Suprapubic skin (tissue), 4 donors: ENCODE measurements around the gene SLC22A4. TPM values are rescaled to one million over a fixed set of nuclear protein-coding genes. Genes with fewer than 3 reads are reported as not detected.

Experiments
- DNase-seq, 2 donors: peaks; one replicate each; pipeline ENCODE4 v3.0.0-alpha.2; 2019; ENCODE audit warnings: low spot score in 2 of 2
- H3K27ac ChIP-seq: fragments of 200-600 bp; sonication (generic); one replicate; pipeline ENCODE4 v1.5.1; 2019
- H3K27me3 ChIP-seq: fragments of 200-600 bp; sonication (generic); one replicate; pipeline ENCODE4 v1.5.1; 2019
- H3K36me3 ChIP-seq: fragments of 200-600 bp; sonication (generic); one replicate; pipeline ENCODE4 v1.5.1; 2019
- H3K4me1 ChIP-seq: fragments of 200-600 bp; sonication (generic); one replicate; pipeline ENCODE4 v1.5.1; 2019
- H3K4me3 ChIP-seq: fragments of 200-600 bp; sonication (generic); one replicate; pipeline ENCODE4 v1.5.1; 2019; ENCODE audit warnings: mild to moderate bottlenecking
- H3K9me3 ChIP-seq: fragments of 200-600 bp; sonication (generic); one replicate; pipeline ENCODE4 v1.5.1; 2019
- CTCF ChIP-seq, 2 donors: fragments of 200-600 bp in 1 of 2; fragments of 450-650 bp in 1 of 2; sonication (generic) in 1 of 2; IDR thresholded peaks; one replicate each; pipeline ENCODE4 v1.5.1; 2016 to 2019; ENCODE audit warnings: antibody characterized with exemption in 2 of 2, mild to moderate bottlenecking in 1 of 2, moderate library complexity in 1 of 2
- EP300 ChIP-seq: sonication (generic); formaldehyde crosslinking; IDR thresholded peaks from one replicate; pipeline ENCODE4 v1.6.1; 2017; ENCODE audit warnings: antibody characterized with exemption
- POLR2A ChIP-seq, 2 donors: fragments of 450-650 bp; IDR thresholded peaks; one replicate each; pipeline ENCODE4 v1.6.1; 2017; ENCODE audit warnings: antibody characterized with exemption in 2 of 2, mild to moderate bottlenecking in 2 of 2, moderate library complexity in 2 of 2
- POLR2AphosphoS5 ChIP-seq, 3 donors: sonication (generic); formaldehyde crosslinking; IDR thresholded peaks; one replicate each; pipeline ENCODE4 v1.6.1; 2017; ENCODE audit warnings: antibody characterized with exemption in 3 of 3
- WGBS: methylation state at CpG from one replicate; pipeline ENCODE4 v1.1.5; 2018; 5-methylcytosine and 5-hydroxymethylcytosine counted together
- total RNA-seq, 4 donors: library from RNA; depleted of rRNA; stranded (reverse); fragments of >200 nt; gene quantifications; one replicate each; pipeline ENCODE4 v1.1.0, GENCODE V29; 2016

SLC22A4 gene
- total RNA-seq, 4 donors from 2014 or later = 0.32 to 1.9 (median 1.3) TPM

GRCh38 chr5:132384506-132385050, 90.4 kb downstream of the SLC22A4 start:
- WGBS = 86% methylated on average over 4 of the region's 4 CpGs

GRCh38 chr5:132385326-132386105, 91.3 kb downstream of the SLC22A4 start:
- H3K4me3 ChIP-seq = no peak overlapping the region
- H3K9me3 ChIP-seq = no peaks in the 10 kb centered on the region
- peaks cover 62% of the 10 kb centered on the region for H3K4me1 ChIP-seq
- H3K36me3 ChIP-seq = no peaks in the 10 kb centered on the region
- DNase-seq = no peak
- H3K27me3 ChIP-seq = no peaks in the 10 kb centered on the region
- TF ChIP-seq POLR2A (IDR thresholded peaks at IDR 0.05) (no peak), EP300 (no peak), CTCF (IDR thresholded peaks at IDR 0.05) (peak; percentile 57 to 67), POLR2AphosphoS5 (IDR thresholded peaks at IDR 0.05) (no peak)
- WGBS = 23% methylated on average over 9 of the region's 9 CpGs
- H3K27ac ChIP-seq = peak overlapping the region; percentile 49

More at GRCh38 chr5:132384506-132385050, 90.4 kb downstream of the SLC22A4 start:
- Histone ChIP-seq H3K27ac (no peak overlapping the region), H3K9me3 (no peaks in the 10 kb centered on the region), H3K36me3 (peaks cover 3% of the 10 kb centered on the region), H3K27me3 (no peaks in the 10 kb centered on the region), H3K4me3 (no peak overlapping the region), H3K4me1 (peaks cover 53% of the 10 kb centered on the region)
- no peak for DNase-seq
- no peak for TF ChIP-seq POLR2A (IDR thresholded peaks at IDR 0.05)
- TF ChIP-seq CTCF (IDR thresholded peaks at IDR 0.05) = no peak
- TF ChIP-seq POLR2AphosphoS5 (IDR thresholded peaks at IDR 0.05) = no peak
- no peak for TF ChIP-seq EP300

- Histone ChIP-seq H3K9me3 (no peaks in the 10 kb centered on the region), H3K36me3 (no peaks in the 10 kb centered on the region), H3K27me3 (no peaks in the 10 kb centered on the region), H3K4me1 (peaks cover 60% of the 10 kb centered on the region), H3K4me3 (no peak overlapping the region), H3K27ac (peak overlapping the region; percentile 84)
- TF ChIP-seq POLR2AphosphoS5 (IDR thresholded peaks at IDR 0.05) = no peak
- no peak for TF ChIP-seq EP300
- peak; percentile 75 to 82 for TF ChIP-seq CTCF (IDR thresholded peaks at IDR 0.05)
- 34% methylated on average over 10 of the region's 10 CpGs for WGBS
- DNase-seq = peak; percentile 84 to 87
Measured at GRCh38 chr5:132386644-132387286, 92.6 kb downstream of the SLC22A4 start.

- DNase-seq = peak in 1 of 2 donors; percentile 87
- H3K27ac ChIP-seq = peak overlapping the region; percentile 84
- TF ChIP-seq POLR2A (IDR thresholded peaks at IDR 0.05) = no peak
- TF ChIP-seq EP300 = no peak
- TF ChIP-seq CTCF (IDR thresholded peaks at IDR 0.05) = no peak
- TF ChIP-seq POLR2AphosphoS5 (IDR thresholded peaks at IDR 0.05) = peak in 1 of 3 donors; percentile 36
- no peaks in the 10 kb centered on the region for H3K9me3 ChIP-seq
- no peak overlapping the region for H3K4me3 ChIP-seq
- 17% methylated on average over 4 of the region's 4 CpGs for WGBS
- H3K36me3 ChIP-seq = peaks cover 4% of the 10 kb centered on the region
- no peaks in the 10 kb centered on the region for H3K27me3 ChIP-seq
- H3K4me1 ChIP-seq = peaks cover 67% of the 10 kb centered on the region
Measured at GRCh38 chr5:132387640-132388117, 93.5 kb downstream of the SLC22A4 start.
